NCI-H2196 (cell line): ENCODE data around the gene MED29.

ENCODE experiments used
- DNase-seq: peaks from one replicate; lab custom pipeline; 2025; ENCODE audit not compliant: unreplicated experiment; lab: John Stamatoyannopoulos, UW

Gene MED29

GRCh38 chr19:39426170-39426569 lies 35.0 kb downstream of the MED29 start:
- no peak for DNase-seq

- DNase-seq = no peak
These were observed 36.5 kb downstream of the MED29 start for GRCh38 chr19:39427707-39428106.

GRCh38 chr19:39428283-39429112 lies 37.3 kb downstream of the MED29 start:
- no peak for DNase-seq

- DNase-seq = no peak
These were observed 39.8 kb downstream of the MED29 start for GRCh38 chr19:39430675-39431593.

GRCh38 chr19:39432677-39433025 lies 41.5 kb downstream of the MED29 start:
- DNase-seq = no peak

- DNase-seq = no peak
These were observed 42.4 kb downstream of the MED29 start for GRCh38 chr19:39433480-39434079.

GRCh38 chr19:39434123-39435076 lies 43.2 kb downstream of the MED29 start:
- no peak for DNase-seq

- DNase-seq = peak; percentile 98
These were observed 44.5 kb downstream of the MED29 start, which contains the start of gene RPS16 for GRCh38 chr19:39435499-39436349. Gene RPS16, minus strand, starts transcription at chr19:39435949. Its CDS starts 54 bp downstream, at chr19:39435895.

GRCh38 chr19:39436350-39436716 lies 45.2 kb downstream of the MED29 start:
- no peak for DNase-seq

GRCh38 chr19:39438270-39438934 lies 47.2 kb downstream of the MED29 start:
- no peak for DNase-seq

GRCh38 chr19:39444598-39445195 lies 53.5 kb downstream of the MED29 start:
- DNase-seq = no peak

GRCh38 chr19:39445196-39446111 lies 54.3 kb downstream of the MED29 start, which contains the start of gene SUPT5H:
Gene SUPT5H, plus strand, starts transcription at chr19:39445582. Its CDS starts 309 bp downstream, at chr19:39445891.
- peak; percentile 97 for DNase-seq

- DNase-seq = no peak
These were observed 55.3 kb downstream of the MED29 start for GRCh38 chr19:39446365-39447084.

GRCh38 chr19:39448271-39448670 lies 57.1 kb downstream of the MED29 start:
- no peak for DNase-seq

- no peak for DNase-seq
These were observed 58.1 kb downstream of the MED29 start for GRCh38 chr19:39449116-39449797.
